GM13976 (cell line): ENCODE results near the gene LRSAM1.

Experiments used
- DNase-seq: peaks from one replicate; pipeline ENCODE4 v3.0.0; 2012; ENCODE audit warnings: low spot score
- CTCF ChIP-seq: IDR thresholded peaks from 2 replicates; pipeline ENCODE4 v1.5.1; 2012; ENCODE audit warnings: borderline replicate concordance, mild to moderate bottlenecking; ENCODE audit not compliant: insufficient read depth; ENCODE audit errors: extremely low read depth, missing control alignments, control extremely low read depth
- in situ Hi-C: fragments of 300-500 bp; cut with MboI; formaldehyde crosslinking; loops from one replicate; pipeline ENCODE4 v1.12.0; 2022; ENCODE audit warnings: low sequenced_read_pairs, mixed read lengths, inconsistent platforms; ENCODE audit not compliant: unreplicated experiment

LRSAM1 gene

GRCh38 chr9:127530206-127530941 is 79.1 kb downstream of the LRSAM1 start:
- in situ Hi-C loops = no loop called here
- no peak for DNase-seq
- TF ChIP-seq CTCF = no peak

- in situ Hi-C loops = no loop called here
- DNase-seq = no peak
- TF ChIP-seq CTCF = no peak
Measured at GRCh38 chr9:127531676-127532075, 80.4 kb downstream of the LRSAM1 start.

- no peak for DNase-seq
- no peak for TF ChIP-seq CTCF
- in situ Hi-C loops = no loop called here
Measured at GRCh38 chr9:127534250-127534906, 83.1 kb downstream of the LRSAM1 start.

GRCh38 chr9:127534931-127535330 is 83.6 kb downstream of the LRSAM1 start:
- TF ChIP-seq CTCF = no peak
- no peak for DNase-seq
- in situ Hi-C loops = no loop called here

- DNase-seq = no peak
- in situ Hi-C loops = no loop called here
- no peak for TF ChIP-seq CTCF
Measured at GRCh38 chr9:127535396-127535795, 84.1 kb downstream of the LRSAM1 start.

- TF ChIP-seq CTCF = no peak
- no peak for DNase-seq
- in situ Hi-C loops = no loop called here
Measured at GRCh38 chr9:127535834-127536233, 84.5 kb downstream of the LRSAM1 start.

- DNase-seq = no peak
- in situ Hi-C loops = no loop called here
- TF ChIP-seq CTCF = no peak
Measured at GRCh38 chr9:127536499-127536898, 85.2 kb downstream of the LRSAM1 start.
